ENCODE data around the gene PTPRN2.

DNA sequence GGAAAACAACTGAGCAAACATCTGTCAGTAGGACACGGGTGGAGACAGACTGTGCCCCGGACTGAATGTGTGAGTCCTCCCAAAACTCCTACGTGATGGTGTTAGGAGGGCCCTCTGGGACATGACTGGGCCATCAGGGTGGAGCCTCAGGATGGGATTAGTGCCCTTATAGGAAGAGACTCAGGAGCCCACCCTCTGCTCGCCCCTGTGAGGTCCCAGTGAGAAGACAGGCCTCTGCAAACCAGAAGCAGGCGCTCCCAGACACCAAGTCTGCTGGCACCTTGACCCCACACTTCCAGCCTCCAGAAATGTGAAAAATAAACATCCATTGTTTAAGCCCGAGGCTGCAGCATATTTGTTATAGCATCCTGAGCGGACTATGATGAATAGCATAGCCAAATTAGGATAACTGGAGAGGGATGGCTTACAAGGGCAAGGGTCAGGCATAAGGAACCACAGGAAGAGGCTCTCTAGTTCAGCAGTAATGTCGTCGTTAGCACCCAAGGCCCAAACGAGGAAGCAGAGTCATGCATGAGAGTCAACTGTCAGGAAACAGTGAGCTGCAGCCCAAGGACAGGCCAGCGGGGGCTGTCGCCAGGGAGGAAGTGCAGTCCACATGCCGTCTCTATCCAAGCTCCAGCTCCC lies 50.6 kb downstream of the PTPRN2 start:
- TF ChIP-seq CTCF (IDR thresholded peaks at IDR 0.05), result no peak
- TF ChIP-seq POLR2AphosphoS5 (IDR thresholded peaks at IDR 0.05; ENCODE audit: low read depth, low read length), result no peak
- no peak for TF ChIP-seq SIN3A (IDR thresholded peaks at IDR 0.05; ENCODE audit: borderline replicate concordance, insufficient read depth, low read depth, low read length)
- TF ChIP-seq REST (IDR thresholded peaks at IDR 0.05; ENCODE audit: insufficient read depth in 1 of 2, low read depth in 2 of 2, low read length in 1 of 2), result no peak
- no peak for TF ChIP-seq TCF7L2 (IDR thresholded peaks at IDR 0.05; ENCODE audit: low read depth, low read length)
